Body of pancreas (tissue), 4 donors: ENCODE measurements around the gene TMEM151B. TPM values are rescaled to one million over a fixed set of nuclear protein-coding genes. Genes with fewer than 3 reads are reported as not detected.

ENCODE experiments used
- ATAC-seq: fragments of 150-250 bp; one replicate; pipeline ENCODE4 v1.9.1; 2016
- DNase-seq, 4 donors: peaks; one replicate each; pipeline ENCODE4 v3.0.0-alpha.2; 2019
- H3K27ac ChIP-seq, 4 donors: fragments of 200-600 bp; sonication (generic); 1 replicate in 3 of 4; 2 replicates in 1 of 4; pipeline versions ENCODE4 v1.5.1 to v1.6.1; 2016 to 2019; ENCODE audit warnings: mild to moderate bottlenecking in 1 of 4, mixed read lengths in 1 of 4, moderate library complexity in 1 of 4
- H3K27me3 ChIP-seq, 2 donors: fragments of 200-600 bp; sonication (generic); one replicate each; pipeline ENCODE4 v1.6.0; 2016; ENCODE audit warnings: mild to moderate bottlenecking in 1 of 2
- H3K36me3 ChIP-seq, 2 donors: fragments of 200-600 bp; sonication (generic); replicated peaks in 1 of 2; 2 replicates each; pipeline ENCODE4 v1.5.1; 2016; ENCODE audit warnings: low read depth in 2 of 2; ENCODE audit not compliant: insufficient read depth in 1 of 2
- H3K4me1 ChIP-seq: fragments of 200-600 bp; sonication (generic); one replicate; pipeline ENCODE4 v1.6.0; 2016
- H3K4me3 ChIP-seq, 2 donors: fragments of 200-600 bp; sonication (generic); 1 replicate in 1 of 2; 2 replicates in 1 of 2; pipeline ENCODE4 v1.5.1; 2016 to 2019
- H3K9me3 ChIP-seq, 3 donors: fragments of 200-600 bp; sonication (generic); 1 replicate in 2 of 3; 2 replicates in 1 of 3; pipeline ENCODE4 v1.5.1; 2016
- POLR2A ChIP-seq, 3 donors: fragments of 450-650 bp; IDR thresholded peaks; one replicate each; pipeline ENCODE4 v1.6.1; 2016; ENCODE audit warnings: antibody characterized with exemption in 3 of 3, mild to moderate bottlenecking in 2 of 3
- WGBS, 2 donors: methylation state at CpG; one replicate each; pipeline ENCODE4 v1.1.5; 2017; 5-methylcytosine and 5-hydroxymethylcytosine counted together
- intact Hi-C: fragments of 100-400 bp; cut with DNase I; formaldehyde crosslinking; loops from one replicate; pipeline ENCODE4 v1.15.1; 2023
- total RNA-seq, 2 donors: library from RNA; depleted of rRNA; stranded (reverse); fragments of >200 nt; gene quantifications; one replicate each; pipeline ENCODE4 v1.1.0, GENCODE V29; 2016
- TF ChIP-seq, protein P1 (sequence below), 7 experiments: fragments of 450-650 bp in 4 of 7; fragments of 200-600 bp in 3 of 7; sonication (generic) in 3 of 7; IDR thresholded peaks; one replicate each; pipeline ENCODE4 v1.5.1; 2016 to 2019; ENCODE audit warnings: antibody characterized with exemption in 7 of 7

TMEM151B gene
- total RNA-seq, 2 donors from 2014 or later: under 0.01 to 0.66 TPM

DNA sequence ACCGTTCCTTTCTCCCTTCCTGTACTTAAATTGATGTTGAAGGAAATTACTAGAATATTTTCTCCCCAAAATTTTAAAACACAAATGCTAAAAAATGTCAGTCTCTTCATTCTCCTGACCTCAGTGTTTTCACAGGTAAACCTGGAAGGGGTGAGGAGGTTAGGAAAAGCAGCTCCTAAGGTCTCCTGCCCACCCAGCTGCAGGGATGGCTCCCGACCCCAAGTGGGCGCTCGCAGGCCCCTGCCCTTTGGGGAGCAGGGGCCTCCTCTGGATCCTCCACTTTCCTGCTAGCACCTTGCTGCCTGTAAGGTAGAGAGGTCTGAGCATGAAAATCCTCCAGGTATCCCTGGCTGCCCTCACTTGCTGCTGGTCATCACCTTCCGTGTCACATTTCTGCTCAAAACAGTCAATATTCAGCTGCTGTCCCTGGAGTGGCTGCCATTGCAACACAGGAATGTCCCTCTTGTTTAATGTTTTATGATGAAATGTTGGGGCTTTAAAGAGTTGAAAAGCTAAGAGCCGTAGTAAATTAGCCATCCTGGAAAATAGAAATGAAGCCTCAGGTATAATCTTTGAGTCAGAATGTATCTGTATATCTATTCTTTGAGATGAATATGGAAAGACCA, 34.2 kb upstream of the TMEM151B start:
- DNase-seq: no peak
- H3K36me3 ChIP-seq: peaks cover 0 to 8% of the 10 kb centered on the region in 2 donors
- peak overlapping the region in 3 of 4 donors; percentile 92 to 99 (median 97) for H3K27ac ChIP-seq
- no peaks in the 10 kb centered on the region for H3K9me3 ChIP-seq
- 81 to 84% methylated on average over 3 to 6 of the region's 6 CpGs for WGBS, 2 donors
- no peak for TF ChIP-seq POLR2A (IDR thresholded peaks at IDR 0.05)
- TF ChIP-seq, protein P1, sequence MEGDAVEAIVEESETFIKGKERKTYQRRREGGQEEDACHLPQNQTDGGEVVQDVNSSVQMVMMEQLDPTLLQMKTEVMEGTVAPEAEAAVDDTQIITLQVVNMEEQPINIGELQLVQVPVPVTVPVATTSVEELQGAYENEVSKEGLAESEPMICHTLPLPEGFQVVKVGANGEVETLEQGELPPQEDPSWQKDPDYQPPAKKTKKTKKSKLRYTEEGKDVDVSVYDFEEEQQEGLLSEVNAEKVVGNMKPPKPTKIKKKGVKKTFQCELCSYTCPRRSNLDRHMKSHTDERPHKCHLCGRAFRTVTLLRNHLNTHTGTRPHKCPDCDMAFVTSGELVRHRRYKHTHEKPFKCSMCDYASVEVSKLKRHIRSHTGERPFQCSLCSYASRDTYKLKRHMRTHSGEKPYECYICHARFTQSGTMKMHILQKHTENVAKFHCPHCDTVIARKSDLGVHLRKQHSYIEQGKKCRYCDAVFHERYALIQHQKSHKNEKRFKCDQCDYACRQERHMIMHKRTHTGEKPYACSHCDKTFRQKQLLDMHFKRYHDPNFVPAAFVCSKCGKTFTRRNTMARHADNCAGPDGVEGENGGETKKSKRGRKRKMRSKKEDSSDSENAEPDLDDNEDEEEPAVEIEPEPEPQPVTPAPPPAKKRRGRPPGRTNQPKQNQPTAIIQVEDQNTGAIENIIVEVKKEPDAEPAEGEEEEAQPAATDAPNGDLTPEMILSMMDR (IDR thresholded peaks at IDR 0.05): no peak
- no peaks in the 10 kb centered on the region for H3K27me3 ChIP-seq
- H3K4me1 ChIP-seq: peaks cover 52% of the 10 kb centered on the region
- no peak for ATAC-seq
- intact Hi-C loops: no loop called here
- H3K4me3 ChIP-seq: no peak overlapping the region

DNA sequence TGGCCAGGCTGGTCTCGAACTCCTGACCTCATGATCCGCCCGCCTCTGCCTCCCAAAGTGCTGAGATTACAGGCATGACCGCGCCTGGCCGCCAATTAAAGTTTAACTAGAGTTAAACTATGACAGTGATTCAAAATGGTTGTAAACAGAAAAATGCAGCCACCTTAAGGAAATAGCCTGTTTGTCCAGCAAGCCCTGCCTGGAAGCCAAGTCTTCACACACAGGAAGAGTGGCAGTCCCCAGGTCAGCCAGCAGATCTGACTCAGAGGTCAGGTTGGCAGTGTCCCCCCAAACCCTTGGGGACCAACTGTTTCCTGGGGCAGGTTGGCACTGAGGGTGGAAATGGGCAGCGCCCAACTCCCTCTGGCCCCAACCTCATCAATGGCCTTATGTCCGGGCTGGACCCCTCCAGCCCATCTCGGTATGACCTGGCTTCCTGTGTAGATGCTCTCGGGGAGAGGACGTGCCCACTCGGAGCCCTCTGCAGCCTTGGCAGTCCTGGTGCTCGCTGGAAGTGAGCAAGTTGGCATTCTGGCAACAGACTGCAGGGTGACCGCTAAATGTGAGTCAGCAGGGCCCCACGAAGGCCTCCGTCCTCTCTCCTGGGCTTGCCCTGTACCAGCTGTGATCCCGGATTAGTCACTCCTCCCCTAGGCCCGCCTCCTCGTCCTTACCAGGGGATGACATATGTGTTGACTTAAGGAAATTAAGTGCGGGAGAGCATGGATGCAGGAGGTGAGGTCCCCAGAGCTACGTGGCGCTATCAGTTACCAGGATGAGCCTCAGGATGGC, 33.0 kb upstream of the TMEM151B start:
- intact Hi-C loops: no loop called here
- H3K27ac ChIP-seq: peak overlapping the region; percentile 92 to 100 (median 98)
- no peaks in the 10 kb centered on the region for H3K27me3 ChIP-seq
- 4 to 5% methylated on average over 13 to 22 of the region's 22 CpGs for WGBS, 2 donors
- TF ChIP-seq, protein P1 (IDR thresholded peaks at IDR 0.05): peak in 2 of 7 experiments; percentile 14 to 21
- peak; percentile 58 to 87 (median 87) for TF ChIP-seq POLR2A (IDR thresholded peaks at IDR 0.05)
- peak; percentile 95 for ATAC-seq
- DNase-seq: peak; percentile 97 to 99 (median 98)
- no peaks in the 10 kb centered on the region for H3K9me3 ChIP-seq
- peaks cover 52% of the 10 kb centered on the region for H3K4me1 ChIP-seq
- H3K36me3 ChIP-seq: peaks cover 0 to 6% of the 10 kb centered on the region in 2 donors
- peak overlapping the region; percentile 7 to 22 for H3K4me3 ChIP-seq

DNA sequence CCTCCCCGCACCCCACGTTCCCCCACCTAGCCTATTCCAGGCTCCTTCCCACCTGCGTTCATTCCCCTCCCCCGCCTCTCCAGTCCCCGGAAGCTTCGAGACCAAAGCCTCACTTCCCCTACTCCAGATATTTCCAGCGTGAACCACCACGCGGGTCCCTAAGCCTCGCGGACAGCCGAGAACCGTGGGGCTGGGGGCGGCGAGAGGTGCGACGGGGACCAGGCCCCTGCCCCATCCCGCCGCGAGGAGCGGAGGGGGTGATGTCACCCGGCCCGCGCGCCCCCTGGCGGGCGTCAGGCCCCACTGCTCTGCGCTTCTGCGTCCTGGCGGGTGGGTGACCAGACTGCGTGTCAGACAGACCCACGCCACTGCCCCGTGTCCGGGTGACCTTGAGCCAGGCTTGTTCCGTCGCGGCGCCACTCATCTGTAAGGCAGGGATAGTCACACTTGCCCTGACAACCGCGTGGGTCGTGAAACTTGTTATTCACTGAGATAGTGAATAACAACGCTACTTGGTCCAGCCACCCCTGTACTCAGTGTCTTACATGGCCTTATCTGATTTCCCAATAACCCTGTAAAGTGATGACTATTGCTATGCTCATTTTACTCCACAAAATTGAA, 32.3 kb upstream of the TMEM151B start:
- Histone ChIP-seq H3K36me3 (peaks cover 0 to 3% of the 10 kb centered on the region in 2 donors), H3K9me3 (no peaks in the 10 kb centered on the region), H3K4me1 (peaks cover 52% of the 10 kb centered on the region), H3K27me3 (no peaks in the 10 kb centered on the region), H3K27ac (peak overlapping the region; percentile 92 to 100 (median 98)), H3K4me3 (peak overlapping the region; percentile 7 to 22)
- DNase-seq (peak; percentile 81 to 85 (median 82)), ATAC-seq (peak; percentile 80)
- 0 to 1% methylated on average over 21 to 41 of the region's 42 CpGs for WGBS, 2 donors
- intact Hi-C loops: no loop called here
- peak; percentile 2 to 46 (median 38) for TF ChIP-seq POLR2A (IDR thresholded peaks at IDR 0.05)
- TF ChIP-seq, protein P1 (IDR thresholded peaks at IDR 0.05): peak; percentile 97 to 98 (median 97)

DNA sequence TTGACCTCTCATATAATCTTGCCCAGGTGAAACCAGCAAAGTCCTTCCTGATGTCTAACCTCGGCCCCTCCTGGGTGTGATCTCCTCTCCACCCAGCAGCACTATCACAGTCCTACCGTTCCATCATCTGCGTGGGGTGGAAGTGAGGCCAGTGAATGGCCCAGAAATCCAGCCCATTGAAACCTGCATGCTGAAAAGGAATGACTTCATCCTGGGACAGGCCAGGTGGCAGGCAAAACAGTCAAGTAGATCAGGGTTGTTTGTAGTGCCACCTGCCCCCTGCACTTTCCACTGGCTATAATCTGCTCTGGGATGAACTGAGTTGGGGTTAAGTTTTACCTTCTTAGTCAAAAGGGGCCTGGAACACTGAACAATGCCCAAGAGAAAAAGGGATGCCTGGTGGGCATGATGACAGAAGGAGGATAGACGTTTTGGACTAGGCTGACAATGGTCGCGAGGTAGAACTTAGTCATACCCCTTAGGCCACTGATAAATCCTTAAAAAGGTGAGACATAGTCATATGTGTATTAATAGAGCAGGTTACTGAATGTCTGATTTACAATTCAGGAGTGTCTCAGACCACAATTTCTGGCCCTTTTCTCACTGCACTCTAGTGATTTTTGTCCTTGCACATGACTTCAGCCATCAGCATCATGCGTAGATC, 31.4 kb upstream of the TMEM151B start:
- WGBS, 2 donors: 74 to 80% methylated on average over 7 of the region's 7 CpGs
- no peak for TF ChIP-seq POLR2A (IDR thresholded peaks at IDR 0.05)
- TF ChIP-seq, protein P1 (IDR thresholded peaks at IDR 0.05): no peak
- Histone ChIP-seq H3K4me1 (peaks cover 46% of the 10 kb centered on the region), H3K9me3 (no peaks in the 10 kb centered on the region), H3K27me3 (no peaks in the 10 kb centered on the region), H3K27ac (peak overlapping the region; percentile 92 to 100 (median 98)), H3K4me3 (no peak overlapping the region), H3K36me3 (no peaks in the 10 kb centered on the region)
- DNase-seq: no peak
- no peak for ATAC-seq
- intact Hi-C loops: no loop called here
